Loucy (cell line): Measurements from ENCODE around the gene IL17RE.

Experiments
- H2AFZ ChIP-seq: fragments of 200-600 bp; sonication (generic); 2 replicates; pipeline ENCODE4 v1.6.0; 2016; ENCODE audit warnings: antibody characterized with exemption, mild to moderate bottlenecking, low read length, moderate library complexity
- H3F3A ChIP-seq: fragments of 200-600 bp; 2 replicates; pipeline ENCODE4 v1.6.0; 2016; ENCODE audit warnings: antibody characterized with exemption, low read depth, mild to moderate bottlenecking
- H3K27me3 ChIP-seq: fragments of 200-600 bp; sonication (generic); 2 replicates; pipeline ENCODE4 v1.6.1; 2014; ENCODE audit warnings: low read length, mild to moderate bottlenecking; ENCODE audit not compliant: insufficient read depth, poor library complexity, severe bottlenecking
- H3K36me3 ChIP-seq: fragments of 200-600 bp; sonication (generic); 2 replicates; pipeline ENCODE4 v1.6.1; 2016; ENCODE audit warnings: low read length; ENCODE audit not compliant: insufficient read depth
- H3K4me1 ChIP-seq: fragments of 200-600 bp; sonication (generic); 2 replicates; pipeline ENCODE4 v1.5.1; 2014; ENCODE audit warnings: low read length, mild to moderate bottlenecking; ENCODE audit not compliant: insufficient read depth, poor library complexity, severe bottlenecking
- H3K4me2 ChIP-seq: fragments of 200-600 bp; sonication (generic); 2 replicates; pipeline ENCODE4 v1.6.0; 2014; ENCODE audit warnings: antibody characterized with exemption, low read length, low read depth, mild to moderate bottlenecking; ENCODE audit not compliant: poor library complexity, severe bottlenecking
- H3K4me3 ChIP-seq: fragments of 200-600 bp; sonication (generic); 2 replicates; pipeline ENCODE4 v1.5.1; 2014; ENCODE audit warnings: low read length, mild to moderate bottlenecking, mixed read lengths; ENCODE audit not compliant: poor library complexity, severe bottlenecking
- H3K79me2 ChIP-seq: fragments of 200-600 bp; sonication (generic); 2 replicates; pipeline ENCODE4 v1.6.1; 2014; ENCODE audit warnings: low read length; ENCODE audit not compliant: insufficient read depth
- H3K9ac ChIP-seq: fragments of 200-600 bp; sonication (generic); 2 replicates; pipeline ENCODE4 v1.6.0; 2014; ENCODE audit warnings: mild to moderate bottlenecking, low read depth, low read length, moderate library complexity; ENCODE audit not compliant: poor library complexity, severe bottlenecking
- H3K9me2 ChIP-seq: fragments of 200-600 bp; sonication (generic); replicated peaks from 2 replicates; pipeline ENCODE4 v1.6.1; 2016; ENCODE audit warnings: low read depth, low read length, mixed read lengths
- H3K9me3 ChIP-seq: fragments of 200-600 bp; sonication (generic); 2 replicates; pipeline ENCODE4 v1.6.1; 2014; ENCODE audit warnings: mild to moderate bottlenecking, antibody characterized with exemption, low read length, low read depth; ENCODE audit not compliant: insufficient read depth
- H4K20me1 ChIP-seq: fragments of 200-600 bp; sonication (generic); 2 replicates; pipeline ENCODE4 v1.6.0; 2014; ENCODE audit warnings: antibody characterized with exemption, low read length, mild to moderate bottlenecking; ENCODE audit not compliant: insufficient read depth, poor library complexity, severe bottlenecking
- CTCF ChIP-seq: fragments of 200-600 bp; sonication (generic); conservative IDR thresholded peaks from 2 replicates; pipeline ENCODE4 v1.5.1; 2014; ENCODE audit warnings: mild to moderate bottlenecking, antibody characterized with exemption, low read length
- EZH2phosphoT487 ChIP-seq: fragments of 200-600 bp; IDR thresholded peaks from 2 replicates; pipeline ENCODE4 v1.6.1; 2018; ENCODE audit warnings: antibody characterized with exemption, mild to moderate bottlenecking, moderate library complexity, borderline replicate concordance

The IL17RE gene

GRCh38 chr3:9866639-9867038, 36.0 kb upstream of the IL17RE start:
- H3K9me2 ChIP-seq = no peaks in the 10 kb centered on the region
- no peak overlapping the region for H3K9ac ChIP-seq
- TF ChIP-seq CTCF (no peak), EZH2phosphoT487 (no peak)
- H3K79me2 ChIP-seq = no peaks in the 10 kb centered on the region
- peaks cover 4% of the 10 kb centered on the region for H3K4me1 ChIP-seq
- no peaks in the 10 kb centered on the region for H3K9me3 ChIP-seq
- H4K20me1 ChIP-seq = no peaks in the 10 kb centered on the region
- H3F3A ChIP-seq = no peaks in the 10 kb centered on the region
- H3K4me2 ChIP-seq = no peak overlapping the region
- no peak overlapping the region for H3K4me3 ChIP-seq
- no peak overlapping the region for H2AFZ ChIP-seq
- no peaks in the 10 kb centered on the region for H3K36me3 ChIP-seq
- H3K27me3 ChIP-seq = no peaks in the 10 kb centered on the region

GRCh38 chr3:9867106-9867505, 35.5 kb upstream of the IL17RE start:
- Histone ChIP-seq H3K4me3 (no peak overlapping the region), H3K4me1 (no peaks in the 10 kb centered on the region), H3K27me3 (no peaks in the 10 kb centered on the region), H3K9me2 (no peaks in the 10 kb centered on the region), H3K36me3 (no peaks in the 10 kb centered on the region), H3K9me3 (no peaks in the 10 kb centered on the region), H3K79me2 (no peaks in the 10 kb centered on the region), H2AFZ (no peak overlapping the region), H4K20me1 (no peaks in the 10 kb centered on the region), H3K9ac (no peak overlapping the region), H3K4me2 (no peak overlapping the region), H3F3A (no peaks in the 10 kb centered on the region)
- TF ChIP-seq EZH2phosphoT487 = no peak
- no peak for TF ChIP-seq CTCF

GRCh38 chr3:9869955-9870354, 32.7 kb upstream of the IL17RE start:
- Histone ChIP-seq H2AFZ (no peak overlapping the region), H3K9me2 (no peaks in the 10 kb centered on the region), H3K4me1 (no peaks in the 10 kb centered on the region), H3K4me2 (no peak overlapping the region), H3K79me2 (no peaks in the 10 kb centered on the region), H3K9me3 (no peaks in the 10 kb centered on the region), H3K27me3 (no peaks in the 10 kb centered on the region), H3F3A (no peaks in the 10 kb centered on the region), H4K20me1 (no peaks in the 10 kb centered on the region), H3K4me3 (no peak overlapping the region), H3K36me3 (no peaks in the 10 kb centered on the region), H3K9ac (no peak overlapping the region)
- TF ChIP-seq CTCF (no peak), EZH2phosphoT487 (no peak)
